WTC11 (cell line): ENCODE results near the gene RAD23B.

Experiments
- CBFB ChIP-seq: sonication (generic); formaldehyde crosslinking; IDR thresholded peaks from 2 replicates; pipeline ENCODE4 v1.8.1; 2022; ENCODE audit warnings: mild to moderate bottlenecking, low read depth, missing genetic modification reagents
- CTCF ChIP-seq: fragments of 200-600 bp; IDR thresholded peaks from 2 replicates; pipeline ENCODE4 v1.8.0; 2022; ENCODE audit warnings: antibody characterized with exemption
- NR2C2 ChIP-seq: sonication (generic); formaldehyde crosslinking; IDR thresholded peaks from 2 replicates; pipeline ENCODE4 v1.8.0; 2022; ENCODE audit warnings: mild to moderate bottlenecking, missing genetic modification reagents
- SMAD4 ChIP-seq: sonication (generic); formaldehyde crosslinking; IDR thresholded peaks from 2 replicates; pipeline ENCODE4 v1.8.0; 2022; ENCODE audit warnings: mild to moderate bottlenecking, missing genetic modification reagents
- SP1 ChIP-seq: sonication (generic); formaldehyde crosslinking; conservative IDR thresholded peaks from 2 replicates; pipeline ENCODE4 v1.8.1; 2022; ENCODE audit warnings: missing genetic modification reagents
- TP53 ChIP-seq: sonication (generic); formaldehyde crosslinking; IDR thresholded peaks from 2 replicates; pipeline ENCODE4 v1.8.1; 2023; ENCODE audit warnings: mild to moderate bottlenecking, missing genetic modification reagents
- USF1 ChIP-seq: sonication (generic); formaldehyde crosslinking; IDR thresholded peaks from 2 replicates; pipeline ENCODE4 v1.8.0; 2022; ENCODE audit warnings: mild to moderate bottlenecking, missing genetic modification reagents

GRCh38 chr9:107249131-107249533, 33.9 kb upstream of the RAD23B start:
- TF ChIP-seq CBFB (CRISPR knock-in tag) = no peak
- no peak for TF ChIP-seq CTCF
- TF ChIP-seq SMAD4 (CRISPR knock-in tag) = no peak
- TF ChIP-seq USF1 (CRISPR knock-in tag) = no peak
- no peak for TF ChIP-seq SP1 (CRISPR knock-in tag)
- no peak for TF ChIP-seq TP53
- TF ChIP-seq NR2C2 (CRISPR knock-in tag) = no peak
